HG02943 (cell line): ENCODE measurements around the gene CTSO.
A peak's percentile ranks its signal among the peaks of the same experiment; 100 is the strongest.

Source experiments
- ATAC-seq: cut with Tn5 transposase; IDR thresholded peaks from one replicate; pipeline ENCODE4 v1.9.1; 2021; ENCODE audit warnings: mild to moderate bottlenecking, low read depth, moderate library complexity; ENCODE audit not compliant: unreplicated experiment

The CTSO gene, protein sequence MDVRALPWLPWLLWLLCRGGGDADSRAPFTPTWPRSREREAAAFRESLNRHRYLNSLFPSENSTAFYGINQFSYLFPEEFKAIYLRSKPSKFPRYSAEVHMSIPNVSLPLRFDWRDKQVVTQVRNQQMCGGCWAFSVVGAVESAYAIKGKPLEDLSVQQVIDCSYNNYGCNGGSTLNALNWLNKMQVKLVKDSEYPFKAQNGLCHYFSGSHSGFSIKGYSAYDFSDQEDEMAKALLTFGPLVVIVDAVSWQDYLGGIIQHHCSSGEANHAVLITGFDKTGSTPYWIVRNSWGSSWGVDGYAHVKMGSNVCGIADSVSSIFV

GRCh38 chr4:155953151-155954117 is at the start of gene CTSO:
CTSO (minus strand) TSS chr4:155953866; CDS start chr4:155953847, 19 bp downstream.
- ATAC-seq: peak; percentile 95

DNA sequence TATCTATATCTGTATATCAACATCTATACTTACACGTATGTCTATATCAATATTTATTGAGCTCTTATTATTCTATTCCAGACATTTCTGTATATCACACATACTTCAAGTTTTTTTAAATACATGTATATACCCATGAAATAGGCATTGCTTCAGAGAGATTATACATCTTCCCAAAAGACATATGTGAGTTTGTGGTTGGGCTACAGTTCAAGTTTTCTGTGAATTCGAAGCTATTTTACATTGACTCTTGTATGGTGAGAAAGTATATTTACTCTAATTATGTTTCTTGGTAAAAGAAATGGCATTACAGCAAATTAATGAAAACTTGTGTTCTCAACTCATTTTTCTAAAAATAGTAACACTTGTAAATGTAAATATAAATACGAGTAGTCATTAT is 46.8 kb upstream of the CTSO start:
- no peak for ATAC-seq

DNA sequence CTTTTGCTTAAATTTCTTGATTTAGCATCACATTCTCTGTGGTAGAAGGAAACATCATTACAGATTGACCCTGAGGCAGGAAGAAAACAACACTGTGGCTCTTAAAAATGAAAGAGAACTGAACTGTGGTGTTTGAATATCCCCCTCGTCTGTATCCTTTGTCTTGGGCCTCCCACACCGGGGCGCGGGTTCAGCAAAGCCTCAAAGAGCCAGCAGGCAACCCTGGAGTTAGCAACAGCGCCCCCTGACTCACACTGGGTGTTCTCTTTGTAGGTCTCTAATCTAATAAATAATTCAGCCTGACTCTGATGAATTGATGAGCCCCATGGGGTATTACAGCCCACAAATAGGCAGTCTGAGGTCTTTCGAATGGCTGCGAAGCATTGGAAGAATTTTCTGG is 46.1 kb upstream of the CTSO start:
- no peak for ATAC-seq

GRCh38 chr4:155995069-155995468 is 41.4 kb upstream of the CTSO start:
- ATAC-seq: no peak

DNA sequence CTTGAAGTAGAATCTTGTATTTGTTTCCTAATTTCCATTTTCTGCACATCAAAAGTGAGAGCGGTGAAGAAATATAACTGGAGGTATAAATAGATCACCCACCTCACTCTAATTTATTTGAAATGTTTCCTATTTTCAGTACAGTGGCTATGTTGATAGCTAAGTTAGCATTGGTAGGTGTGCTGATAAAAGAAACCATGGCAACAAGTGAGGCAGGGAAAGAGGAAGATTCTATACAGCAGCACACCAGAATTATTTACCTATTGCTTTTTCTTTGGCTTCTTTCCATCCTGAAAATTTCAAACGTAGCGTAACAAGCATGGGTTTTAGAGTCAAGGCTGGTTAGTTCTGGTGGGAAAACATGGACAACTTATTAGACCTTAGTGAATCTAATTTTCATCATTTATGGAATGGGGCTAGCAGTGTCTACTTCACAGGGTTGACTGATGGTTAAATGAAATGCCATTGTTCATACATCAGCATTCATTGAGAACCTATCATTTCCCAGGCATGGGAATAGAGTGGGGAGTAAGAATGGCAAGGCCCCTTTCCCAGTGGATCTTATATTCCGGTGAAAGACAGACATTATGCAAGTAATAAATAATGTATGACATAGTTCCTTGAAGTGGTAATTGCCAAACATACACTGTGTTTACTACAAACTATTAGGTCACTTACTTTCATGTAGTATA is 30.6 kb upstream of the CTSO start:
- no peak for ATAC-seq

GRCh38 chr4:155982736-155983385 is 29.2 kb upstream of the CTSO start:
- no peak for ATAC-seq

GRCh38 chr4:155978810-155979209 is 25.1 kb upstream of the CTSO start:
- no peak for ATAC-seq

- ATAC-seq: no peak
Observed at GRCh38 chr4:155975511-155975910, 21.8 kb upstream of the CTSO start.

- ATAC-seq: no peak
Observed at GRCh38 chr4:155974996-155975395, 21.3 kb upstream of the CTSO start.

GRCh38 chr4:155974476-155974749 is 20.7 kb upstream of the CTSO start:
- ATAC-seq: peak; percentile 95

DNA sequence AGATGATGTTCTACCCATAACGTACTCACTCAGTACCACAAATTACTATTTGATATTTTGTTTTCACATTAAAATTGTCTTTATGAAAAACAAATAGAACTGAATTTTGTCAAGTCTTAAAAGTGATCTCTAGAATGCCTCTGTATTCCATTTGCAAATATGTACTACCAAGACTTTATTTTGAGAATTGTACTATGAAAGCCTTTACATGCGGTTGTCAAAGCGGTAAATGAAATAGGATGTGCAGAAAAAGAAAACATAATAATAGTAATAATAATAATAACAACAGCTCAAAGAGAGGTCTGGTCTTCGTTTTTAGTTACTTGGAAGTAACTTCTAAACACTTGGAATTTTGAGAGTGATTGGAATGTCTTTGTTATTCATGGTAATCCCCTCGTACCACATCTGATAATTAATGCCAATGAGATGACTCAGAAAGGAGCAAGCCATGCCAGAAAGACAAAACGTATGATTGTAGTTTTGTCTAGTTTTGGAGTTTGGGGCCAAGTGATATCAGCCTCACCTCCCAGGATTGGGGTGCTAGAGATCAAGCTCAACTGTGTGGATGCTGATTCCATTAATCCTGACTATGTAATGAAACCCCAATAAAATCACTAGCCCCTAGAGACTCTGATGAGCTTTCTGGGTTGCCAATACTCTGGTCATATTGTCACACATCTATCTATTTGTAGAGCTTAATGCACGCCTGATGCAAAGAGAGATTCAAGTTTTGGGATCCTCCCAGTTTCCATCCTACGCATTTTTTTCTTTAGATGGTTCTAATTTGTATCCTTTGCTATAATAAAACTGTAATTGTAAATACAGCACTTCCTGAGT is 20.2 kb upstream of the CTSO start:
- ATAC-seq: peak; percentile 26

- ATAC-seq: no peak
Observed at GRCh38 chr4:155972098-155972497, 18.4 kb upstream of the CTSO start.

DNA sequence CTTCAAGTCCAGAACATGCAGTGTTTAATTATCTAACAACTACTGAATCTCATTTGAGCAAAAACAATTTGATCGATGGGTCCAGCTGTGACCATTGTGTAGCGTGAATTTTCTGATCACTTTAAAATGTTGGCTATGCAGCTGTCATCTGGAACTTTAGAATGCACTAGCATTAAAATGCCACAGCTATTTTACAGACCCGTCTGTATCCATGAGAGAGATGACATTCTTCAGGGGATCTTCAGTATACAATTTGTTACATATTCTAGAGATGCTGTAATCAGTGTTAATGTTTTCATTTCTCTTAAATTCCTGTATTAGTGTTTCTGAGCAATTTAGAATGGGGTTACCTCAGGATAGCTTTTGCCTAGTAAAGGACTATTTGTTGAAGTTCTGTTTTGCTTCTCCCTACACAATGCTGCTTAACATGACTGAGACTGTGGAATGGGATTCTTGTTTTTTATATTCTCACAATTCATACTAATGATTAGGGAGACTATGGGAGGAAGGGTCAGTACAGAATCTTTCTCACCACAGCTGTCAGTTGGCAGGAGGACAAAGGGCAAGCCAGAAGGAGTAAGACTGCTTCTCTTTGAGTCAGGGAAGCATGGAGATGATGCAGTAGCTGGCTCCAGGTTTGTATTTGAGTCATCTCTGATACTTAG is 13.2 kb upstream of the CTSO start:
- ATAC-seq: no peak

DNA sequence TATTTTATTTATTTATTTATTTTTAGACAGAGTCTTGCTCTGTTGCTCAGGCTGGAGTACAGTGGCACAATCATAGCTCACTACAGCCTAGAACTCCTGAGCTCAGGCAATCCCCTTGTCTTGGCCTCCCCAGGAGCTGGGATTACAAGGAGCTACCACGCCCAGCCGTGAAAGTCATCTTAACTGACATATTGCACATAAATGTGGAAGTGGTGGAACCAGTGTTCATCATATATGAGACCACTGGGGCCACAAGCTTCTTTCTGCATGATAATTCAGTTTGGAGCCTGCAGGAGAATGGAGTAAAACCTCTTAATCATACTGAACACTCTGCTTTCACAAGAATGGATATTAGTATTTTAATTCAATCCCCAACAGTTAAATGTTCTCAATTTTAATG is 12.5 kb upstream of the CTSO start:
- no peak for ATAC-seq

GRCh38 chr4:155964016-155964891 is 10.6 kb upstream of the CTSO start:
- no peak for ATAC-seq

DNA sequence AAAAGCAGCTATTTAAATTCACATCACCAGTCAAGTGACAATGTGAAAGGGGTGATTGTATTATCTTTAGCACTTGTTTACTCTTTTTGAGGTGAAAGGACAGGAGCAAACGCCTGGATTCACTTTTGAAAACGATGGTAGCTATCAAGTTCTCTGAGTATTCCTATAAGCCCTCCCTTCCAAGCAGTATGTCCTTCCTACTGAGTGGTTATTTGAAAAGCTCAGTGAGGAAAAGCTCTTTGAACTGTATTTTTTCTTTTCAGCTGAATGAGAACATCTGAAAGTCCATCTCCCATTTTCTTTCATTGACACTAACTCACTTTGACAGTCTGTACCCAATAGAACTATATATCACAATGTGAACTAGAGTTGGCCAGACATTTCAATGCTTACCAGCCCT is 9.1 kb upstream of the CTSO start:
- no peak for ATAC-seq

GRCh38 chr4:155961575-155961974 is 7.9 kb upstream of the CTSO start:
- ATAC-seq: no peak

GRCh38 chr4:155960522-155960921 is 6.9 kb upstream of the CTSO start:
- no peak for ATAC-seq
